Measurements from ENCODE around the gene SMYD3. TPM values are rescaled to one million over a fixed set of nuclear protein-coding genes. Genes with fewer than 3 reads are reported as not detected.

The SMYD3 gene
- polyA plus RNA-seq, 1 experiment: 39.9 TPM

DNA sequence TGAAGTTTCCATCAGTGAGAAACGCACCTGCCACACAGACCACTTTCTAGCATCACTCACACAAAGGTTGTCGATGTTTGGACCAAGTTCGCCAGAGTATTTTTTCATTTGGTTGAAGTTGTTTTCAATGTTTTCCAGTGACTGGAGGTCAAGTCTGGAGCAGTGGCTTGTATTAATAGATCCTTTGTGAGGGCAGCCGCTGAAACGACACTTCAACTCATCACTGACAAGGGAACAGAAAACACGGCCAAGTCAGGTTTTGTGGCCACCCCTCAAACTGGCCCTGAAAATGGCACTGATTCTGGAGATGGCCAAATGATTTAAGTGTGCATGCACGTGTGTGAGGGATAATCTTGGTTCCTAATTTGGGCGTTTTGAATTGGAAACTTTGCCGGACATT, 675.6 kb downstream of the SMYD3 start:
- TF ChIP-seq, protein P1, sequence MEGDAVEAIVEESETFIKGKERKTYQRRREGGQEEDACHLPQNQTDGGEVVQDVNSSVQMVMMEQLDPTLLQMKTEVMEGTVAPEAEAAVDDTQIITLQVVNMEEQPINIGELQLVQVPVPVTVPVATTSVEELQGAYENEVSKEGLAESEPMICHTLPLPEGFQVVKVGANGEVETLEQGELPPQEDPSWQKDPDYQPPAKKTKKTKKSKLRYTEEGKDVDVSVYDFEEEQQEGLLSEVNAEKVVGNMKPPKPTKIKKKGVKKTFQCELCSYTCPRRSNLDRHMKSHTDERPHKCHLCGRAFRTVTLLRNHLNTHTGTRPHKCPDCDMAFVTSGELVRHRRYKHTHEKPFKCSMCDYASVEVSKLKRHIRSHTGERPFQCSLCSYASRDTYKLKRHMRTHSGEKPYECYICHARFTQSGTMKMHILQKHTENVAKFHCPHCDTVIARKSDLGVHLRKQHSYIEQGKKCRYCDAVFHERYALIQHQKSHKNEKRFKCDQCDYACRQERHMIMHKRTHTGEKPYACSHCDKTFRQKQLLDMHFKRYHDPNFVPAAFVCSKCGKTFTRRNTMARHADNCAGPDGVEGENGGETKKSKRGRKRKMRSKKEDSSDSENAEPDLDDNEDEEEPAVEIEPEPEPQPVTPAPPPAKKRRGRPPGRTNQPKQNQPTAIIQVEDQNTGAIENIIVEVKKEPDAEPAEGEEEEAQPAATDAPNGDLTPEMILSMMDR (IDR thresholded peaks at IDR 0.05; ENCODE audit: low read depth, low read length): no peak
- CTCF ChIA-PET: no interaction called here
- no peaks in the 10 kb centered on the region for H3K27me3 ChIP-seq (ENCODE audit: control insufficient read depth, insufficient read depth, low read length)
- POLR2A ChIA-PET: no interaction called here
- H3K9me3 ChIP-seq (ENCODE audit: control insufficient read depth, insufficient read depth, low read length): no peaks in the 10 kb centered on the region; the same call in 1 of the 2 replicates
- H3K4me3 ChIP-seq (ENCODE audit: low read depth, low read length): no peak overlapping the region
- no peak for DNase-seq (ENCODE audit: low read depth, low spot score)
- H3K27ac ChIP-seq (ENCODE audit: low read depth, low read length): no peak overlapping the region

- POLR2A ChIA-PET: no interaction called here
- CTCF ChIA-PET: no interaction called here
These were observed 677.3 kb downstream of the SMYD3 start for GRCh38 chr1:245829826-245830225.

DNA sequence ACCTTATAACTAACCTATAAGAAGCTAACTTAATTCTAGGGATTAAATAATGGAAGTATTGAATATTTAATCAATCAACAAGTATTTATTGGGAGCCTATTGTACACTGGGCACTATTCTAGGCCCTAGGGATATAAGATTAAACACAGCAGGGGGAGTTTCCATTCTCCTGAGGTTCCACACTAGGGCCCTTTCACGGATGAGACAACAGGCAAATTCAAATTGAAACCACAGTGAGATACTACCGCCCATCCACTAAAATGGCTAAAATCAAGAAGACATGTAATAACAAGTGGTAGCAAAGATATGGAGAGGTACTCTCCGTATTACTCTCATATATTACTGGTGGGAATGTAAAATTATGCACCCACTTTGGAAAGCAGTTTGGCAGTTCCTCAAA, 677.9 kb downstream of the SMYD3 start:
- ChIA-PET CTCF (interaction anchor here (0.5 to 0.7 kb wide), 2 partner anchors 10 to 294 kb away, joined by 4 to 6 read pairs; no protein-coding TSS in a partner anchor), POLR2A (no interaction called here)
- TF ChIP-seq, protein P1 (IDR thresholded peaks at IDR 0.05; ENCODE audit: low read depth, low read length): no peak
- no peak for DNase-seq (ENCODE audit: low read depth, low spot score)
- H3K27me3 ChIP-seq (ENCODE audit: control insufficient read depth, insufficient read depth, low read length): no peaks in the 10 kb centered on the region
- H3K9me3 ChIP-seq (ENCODE audit: control insufficient read depth, insufficient read depth, low read length): no peaks in the 10 kb centered on the region; the same call in 1 of the 2 replicates
- no peak overlapping the region for H3K27ac ChIP-seq (ENCODE audit: low read depth, low read length)
- H3K4me3 ChIP-seq (ENCODE audit: low read depth, low read length): no peak overlapping the region

More at GRCh38 chr1:245829826-245830225, 677.3 kb downstream of the SMYD3 start:
- TF ChIP-seq, protein P1 (IDR thresholded peaks at IDR 0.05; ENCODE audit: low read depth, low read length): no peak
- Histone ChIP-seq H3K4me3 (ENCODE audit: low read depth, low read length) (no peak overlapping the region), H3K9me3 (ENCODE audit: control insufficient read depth, insufficient read depth, low read length) (no peaks in the 10 kb centered on the region; the same call in 1 of the 2 replicates), H3K27ac (ENCODE audit: low read depth, low read length) (no peak overlapping the region), H3K27me3 (ENCODE audit: control insufficient read depth, insufficient read depth, low read length) (no peaks in the 10 kb centered on the region)
- DNase-seq (ENCODE audit: low read depth, low spot score): no peak

DNA sequence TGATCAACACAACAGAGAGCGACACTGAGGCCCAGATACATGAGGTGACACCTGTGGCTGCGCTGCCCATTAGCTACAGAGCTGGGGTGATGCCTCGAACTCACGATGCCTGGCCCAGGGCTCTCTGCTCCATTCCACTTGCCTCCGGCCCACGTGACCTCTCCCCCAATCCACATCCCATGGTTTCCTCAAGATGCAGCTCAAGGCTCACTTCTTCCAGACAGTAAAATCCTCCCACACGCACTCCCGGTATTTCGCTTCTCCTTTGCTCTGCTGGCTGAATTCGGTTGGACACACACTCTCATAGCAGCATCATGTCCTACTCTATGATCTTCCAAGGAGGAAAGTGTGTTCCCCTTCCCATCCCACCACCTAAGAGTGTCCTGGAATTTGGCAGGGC, 679.8 kb downstream of the SMYD3 start:
- H3K27me3 ChIP-seq (ENCODE audit: control insufficient read depth, insufficient read depth, low read length): no peaks in the 10 kb centered on the region
- TF ChIP-seq, protein P1 (IDR thresholded peaks at IDR 0.05; ENCODE audit: low read depth, low read length): no peak
- ChIA-PET POLR2A (no interaction called here), CTCF (no interaction called here)
- peaks cover 4% of the 10 kb centered on the region for H3K9me3 ChIP-seq (ENCODE audit: control insufficient read depth, insufficient read depth, low read length)
- no peak overlapping the region for H3K27ac ChIP-seq (ENCODE audit: low read depth, low read length)
- DNase-seq (ENCODE audit: low read depth, low spot score): no peak
- H3K4me3 ChIP-seq (ENCODE audit: low read depth, low read length): no peak overlapping the region

- ChIA-PET POLR2A (no interaction called here), CTCF (interaction anchor here (0.8 to 1.2 kb wide), 3 partner anchors 122 to 277 kb away, joined by 3 to 4 read pairs (median 4); no protein-coding TSS in a partner anchor)
These were observed 681.8 kb downstream of the SMYD3 start for GRCh38 chr1:245825128-245825901.

More at GRCh38 chr1:245825128-245825901, 681.8 kb downstream of the SMYD3 start:
- DNase-seq (ENCODE audit: low read depth, low spot score): no peak
- Histone ChIP-seq H3K27ac (ENCODE audit: low read depth, low read length) (no peak overlapping the region), H3K4me3 (ENCODE audit: low read depth, low read length) (no peak overlapping the region), H3K9me3 (ENCODE audit: control insufficient read depth, insufficient read depth, low read length) (peaks cover 4% of the 10 kb centered on the region), H3K27me3 (ENCODE audit: control insufficient read depth, insufficient read depth, low read length) (no peaks in the 10 kb centered on the region)
- TF ChIP-seq, protein P1 (IDR thresholded peaks at IDR 0.05; ENCODE audit: low read depth, low read length): 0 out of 2 replicates have a peak, but pooled peaks have one; percentile 15
